Hepatocyte (in vitro differentiated cells): Measurements from ENCODE around the gene COA1.

Source experiments
- EZH2 ChIP-seq: fragments of 200-600 bp; sonication (generic); IDR thresholded peaks from 2 replicates; pipeline ENCODE4 v1.6.1; 2016; ENCODE audit warnings: antibody characterized with exemption, mild to moderate bottlenecking, borderline replicate concordance
- EZH2phosphoT487 ChIP-seq: fragments of 200-600 bp; sonication (generic); IDR thresholded peaks from one replicate; pipeline ENCODE4 v1.6.1; 2018; ENCODE audit warnings: antibody characterized with exemption, mild to moderate bottlenecking, low read depth, moderate library complexity; ENCODE audit not compliant: unreplicated experiment, severe bottlenecking
- TF ChIP-seq, protein P1 (sequence below): fragments of 200-600 bp; sonication (generic); IDR thresholded peaks from 2 replicates; pipeline ENCODE4 v1.5.1; 2016; ENCODE audit warnings: antibody characterized with exemption, mild to moderate bottlenecking; ENCODE audit not compliant: poor library complexity

- TF ChIP-seq, protein P1, sequence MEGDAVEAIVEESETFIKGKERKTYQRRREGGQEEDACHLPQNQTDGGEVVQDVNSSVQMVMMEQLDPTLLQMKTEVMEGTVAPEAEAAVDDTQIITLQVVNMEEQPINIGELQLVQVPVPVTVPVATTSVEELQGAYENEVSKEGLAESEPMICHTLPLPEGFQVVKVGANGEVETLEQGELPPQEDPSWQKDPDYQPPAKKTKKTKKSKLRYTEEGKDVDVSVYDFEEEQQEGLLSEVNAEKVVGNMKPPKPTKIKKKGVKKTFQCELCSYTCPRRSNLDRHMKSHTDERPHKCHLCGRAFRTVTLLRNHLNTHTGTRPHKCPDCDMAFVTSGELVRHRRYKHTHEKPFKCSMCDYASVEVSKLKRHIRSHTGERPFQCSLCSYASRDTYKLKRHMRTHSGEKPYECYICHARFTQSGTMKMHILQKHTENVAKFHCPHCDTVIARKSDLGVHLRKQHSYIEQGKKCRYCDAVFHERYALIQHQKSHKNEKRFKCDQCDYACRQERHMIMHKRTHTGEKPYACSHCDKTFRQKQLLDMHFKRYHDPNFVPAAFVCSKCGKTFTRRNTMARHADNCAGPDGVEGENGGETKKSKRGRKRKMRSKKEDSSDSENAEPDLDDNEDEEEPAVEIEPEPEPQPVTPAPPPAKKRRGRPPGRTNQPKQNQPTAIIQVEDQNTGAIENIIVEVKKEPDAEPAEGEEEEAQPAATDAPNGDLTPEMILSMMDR, result no peak
- TF ChIP-seq EZH2, result no peak
- no peak for TF ChIP-seq EZH2phosphoT487
Measured at GRCh38 chr7:43763183-43763582, 33.9 kb upstream of the COA1 start.
